GM12878 (cell line): Measurements from ENCODE around the gene PPARD. TPM values are rescaled to one million over a fixed set of nuclear protein-coding genes. Genes with fewer than 3 reads are reported as not detected.

Experiments
- ATAC-seq: fragments of 200-7000 bp; cut with Tn5 transposase; 3 replicates; pipeline ENCODE4 v1.9.1; 2020; ENCODE audit warnings: mild to moderate bottlenecking, moderate library complexity
- BruUV-seq: library from RNA; stranded (reverse); fragments of 400-500 nt; replicated peaks from 2 replicates; lab custom pipeline; 2021; lab: Mats Ljungman, UMichigan
- CTCF ChIA-PET: fragments of 300-600 bp; sonication (Branson Sonifier 250); formaldehyde crosslinking; extraction: SDS; loops from one replicate; lab custom pipeline; 2021; ENCODE audit warnings: inconsistent platforms; lab: Yijun Ruan, JAX
- POLR2A ChIA-PET: fragments of 350-600 bp; formaldehyde crosslinking; extraction: SDS; loops from one replicate; lab custom pipeline; 2021; ENCODE audit warnings: inconsistent platforms; lab: Charles Lee
- RAD21 ChIA-PET: fragments of 300-600 bp; sonication (Branson Sonifier 250); formaldehyde crosslinking; loops from one replicate; lab custom pipeline; 2023; ENCODE audit warnings: antibody characterized with exemption; ENCODE audit not compliant: unreplicated experiment; lab: Charles Lee
- SMC1A ChIA-PET: fragments of 300-600 bp; sonication (Branson Sonifier 250); formaldehyde crosslinking; loops from one replicate; lab custom pipeline; 2023; ENCODE audit not compliant: unreplicated experiment, uncharacterized antibody; lab: Charles Lee
- DNase-seq: peaks from one replicate; pipeline ENCODE4 v3.0.0-alpha.2; 2011; ENCODE audit warnings: low read depth, low spot score
- FAIRE-seq: peaks from 3 replicates; lab custom pipeline; 2011; peaks lifted over from hg19 to GRCh38; lab: Jason Lieb, UNC
- H2AFZ ChIP-seq: 2 replicates; pipeline ENCODE4 v1.6.0; 2011; ENCODE audit warnings: low read depth, low read length, control low read depth; ENCODE audit not compliant: control insufficient read depth
- H3K27ac ChIP-seq: 2 replicates; pipeline ENCODE4 v1.5.1; 2011; ENCODE audit warnings: control low read depth; ENCODE audit not compliant: control insufficient read depth, insufficient read depth
- H3K27me3 ChIP-seq, 2 experiments: replicated peaks in 1 of 2; 2 replicates each; pipeline versions ENCODE4 v1.6.0 to v1.6.1; 2011; ENCODE audit warnings: low read length in 1 of 2; ENCODE audit not compliant: control insufficient read depth in 2 of 2, insufficient read depth in 2 of 2
- H3K36me3 ChIP-seq, 2 experiments: 2 replicates each; pipeline ENCODE4 v1.5.1; 2011; ENCODE audit warnings: low read length in 1 of 2; ENCODE audit not compliant: control insufficient read depth in 2 of 2, insufficient read depth in 2 of 2
- H3K4me1 ChIP-seq: 2 replicates; pipeline ENCODE4 v1.6.1; 2011; ENCODE audit warnings: mild to moderate bottlenecking, low read length, moderate library complexity, mixed read lengths; ENCODE audit not compliant: control insufficient read depth, insufficient read depth
- H3K4me2 ChIP-seq: 2 replicates; pipeline ENCODE4 v1.6.0; 2011; ENCODE audit warnings: control low read depth; ENCODE audit not compliant: control insufficient read depth, insufficient read depth
- H3K4me3 ChIP-seq: fragments of 200-600 bp; sonication (generic); 2 replicates; pipeline ENCODE4 v1.5.1; 2016
- H3K79me2 ChIP-seq: 2 replicates; pipeline ENCODE4 v1.6.0; 2011; ENCODE audit warnings: low read length; ENCODE audit not compliant: control insufficient read depth, insufficient read depth
- H3K9ac ChIP-seq: 2 replicates; pipeline ENCODE4 v1.8.0; 2011; ENCODE audit warnings: low read length, control low read depth, mixed read lengths; ENCODE audit not compliant: control insufficient read depth, insufficient read depth
- H3K9me3 ChIP-seq: replicated peaks from 3 replicates; pipeline ENCODE4 v1.5.1; 2011; ENCODE audit warnings: mild to moderate bottlenecking, low read length; ENCODE audit not compliant: control insufficient read depth, insufficient read depth
- H4K20me1 ChIP-seq: 2 replicates; pipeline ENCODE4 v1.6.0; 2011; ENCODE audit not compliant: control insufficient read depth, insufficient read depth
- ASH2L ChIP-seq: fragments of 300-600, 200-600 bp; sonication (generic); IDR thresholded peaks from 2 replicates; pipeline ENCODE4 v1.6.1; 2017; ENCODE audit warnings: low read depth, mild to moderate bottlenecking, borderline replicate concordance
- EED ChIP-seq: sonication (generic); IDR thresholded peaks from 2 replicates; pipeline ENCODE4 v1.6.1; 2016; ENCODE audit warnings: antibody characterized with exemption, low read depth
- EGR1 ChIP-seq, 2 experiments: IDR thresholded peaks; 1 replicate in 1 of 2; 2 replicates in 1 of 2; pipeline ENCODE4 v1.6.1; 2011 to 2012; ENCODE audit warnings: low read depth in 2 of 2, low read length in 2 of 2, borderline replicate concordance in 1 of 2, mild to moderate bottlenecking in 1 of 2, moderate library complexity in 1 of 2
- EP300 ChIP-seq, 2 experiments: fragments of 150-350 bp in 1 of 2; IDR thresholded peaks; 2 replicates each; pipeline ENCODE4 v1.6.1; 2011 to 2012; ENCODE audit warnings: low read depth in 2 of 2, low read length in 2 of 2, borderline replicate concordance in 1 of 2, improper control_type of control experiment in 1 of 2, inconsistent platforms in 1 of 2; ENCODE audit not compliant: control insufficient read depth in 1 of 2
- EZH2 ChIP-seq: IDR thresholded peaks from 2 replicates; pipeline ENCODE4 v1.6.1; 2012; ENCODE audit warnings: low read depth, mild to moderate bottlenecking, control low read depth, inconsistent platforms, low read length, borderline replicate concordance; ENCODE audit not compliant: control insufficient read depth
- HDAC2 ChIP-seq: fragments of 200-600 bp; sonication (generic); IDR thresholded peaks from 2 replicates; pipeline ENCODE4 v1.6.1; 2017
- IRF4 ChIP-seq: IDR thresholded peaks from 2 replicates; pipeline ENCODE4 v1.6.1; 2011; ENCODE audit warnings: low read depth, low read length
- MYB ChIP-seq: fragments of 150-350 bp; IDR thresholded peaks from 2 replicates; pipeline ENCODE4 v1.6.1; 2014; ENCODE audit warnings: mild to moderate bottlenecking, low read depth, low read length, borderline replicate concordance
- NFXL1 ChIP-seq: fragments of 450-650 bp; IDR thresholded peaks from 2 replicates; pipeline ENCODE4 v1.6.1; 2017; ENCODE audit warnings: antibody characterized with exemption, mild to moderate bottlenecking, borderline replicate concordance
- PML ChIP-seq: IDR thresholded peaks from 2 replicates; pipeline ENCODE4 v1.6.1; 2012; ENCODE audit warnings: low read length, inconsistent platforms
- RUNX3 ChIP-seq: IDR thresholded peaks from 2 replicates; pipeline ENCODE4 v1.6.1; 2012; ENCODE audit warnings: low read length, inconsistent platforms
- SIN3A ChIP-seq: IDR thresholded peaks from 2 replicates; pipeline ENCODE4 v1.6.1; 2012; ENCODE audit warnings: low read depth, low read length, improper control_type of control experiment
- STAT3 ChIP-seq: IDR thresholded peaks from 2 replicates; pipeline ENCODE4 v1.6.1; 2011; ENCODE audit warnings: low read depth, low read length, improper control_type of control experiment
- WGBS: methylation state at CpG from one replicate; pipeline ENCODE4 v1.1.6; 2016; ENCODE audit warnings: low lambda C conversion rate; ENCODE audit not compliant: insufficient replicate concordance, insufficient coverage; ENCODE audit errors: missing lambda C conversion rate; 5-methylcytosine and 5-hydroxymethylcytosine counted together
- in situ Hi-C: fragments of 300-500 bp; cut with MboI; formaldehyde crosslinking; loops from 9 replicates; pipeline ENCODE4 v1.14.3; 2018; ENCODE audit warnings: mixed read lengths
- intact Hi-C: fragments of 100-400 bp; cut with micrococcal nuclease; formaldehyde crosslinking; loops from one replicate; pipeline ENCODE4 v1.14.2; 2022; ENCODE audit not compliant: unreplicated experiment
- polyA plus RNA-seq, 11 experiments: library from polyadenylated mRNA; depleted of rRNA in 4 of 11; unstranded in 6 of 11; stranded (reverse) in 5 of 11; fragments of >200 nt; fragmentation: Nextera tagmentation in 4 of 11; fragmentation: Illumina TruSeq in 1 of 11; extraction: Ambion mirVana in 4 of 11; extraction: Trizol in 1 of 11; gene quantifications; 1 replicate in 1 of 11; 2 replicates in 10 of 11; pipeline versions ENCODE4 v1.2.1 to v1.2.3, GENCODE V29; 2011 to 2016; ENCODE audit warnings: inconsistent platforms in 2 of 11, missing spikeins in 2 of 11, low read depth in 1 of 11
- total RNA-seq, 4 experiments: library from RNA; depleted of rRNA in 3 of 4; stranded (reverse); fragments of >200 nt in 3 of 4; fragmentation: Illumina TruSeq in 1 of 4; extraction: Trizol in 1 of 4; gene quantifications; 2 replicates each; pipeline versions ENCODE4 v1.2.1 to v1.2.3, GENCODE V29; 2013 to 2021
- TF ChIP-seq, protein P1 (sequence below): IDR thresholded peaks from 2 replicates; pipeline ENCODE4 v1.6.1; 2011; ENCODE audit warnings: mild to moderate bottlenecking, low read depth, low read length, moderate library complexity; ENCODE audit not compliant: insufficient replicate concordance
- TF ChIP-seq, protein P2 (sequence below): IDR thresholded peaks from 2 replicates; pipeline ENCODE4 v1.6.1; 2012; ENCODE audit warnings: low read depth, low read length, improper control_type of control experiment

PPARD gene
- total and polyA plus RNA-seq, 10 of the 15 experiments (the other 5 are each of a cell fraction or from before 2014, with no cell fraction given), result 0.05 to 12.6 (median 6.7) TPM

DNA sequence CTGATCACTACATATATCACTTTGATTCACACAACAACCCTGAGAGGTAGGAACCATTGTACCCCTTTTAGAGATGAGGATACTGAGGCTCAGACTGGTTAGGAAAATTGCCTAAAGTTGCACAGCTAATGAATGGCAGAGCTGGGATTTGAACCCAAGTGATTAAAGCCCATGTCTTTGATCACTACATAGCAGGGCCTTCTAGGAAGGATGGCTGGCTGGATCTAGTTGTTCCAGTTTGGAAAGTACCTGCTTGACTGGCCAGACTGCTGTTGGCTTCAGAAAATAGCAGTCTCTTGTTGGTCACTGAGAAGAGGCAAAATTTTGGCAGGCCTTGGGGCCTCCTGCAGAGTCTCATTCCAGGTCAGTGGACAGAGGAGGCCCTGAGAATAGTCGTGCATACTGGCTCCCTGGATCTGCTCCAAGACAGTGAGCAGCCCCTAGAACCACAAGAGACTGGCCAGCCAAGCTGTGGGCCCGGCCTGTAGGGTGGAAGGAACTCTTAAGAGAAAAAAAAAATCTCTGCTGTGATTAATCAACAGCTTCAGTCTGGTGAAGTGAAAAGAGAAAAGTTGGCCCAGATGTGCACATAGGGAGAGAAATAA lies 17.5 kb downstream of the PPARD start:
- no peaks in the 10 kb centered on the region for H4K20me1 ChIP-seq
- POLR2A ChIA-PET, result no interaction called here
- SMC1A ChIA-PET, result interaction anchor here (0.9 to 1.4 kb wide), 2 partner anchors 10 to 11 kb away, joined by 4 to 5 read pairs; no protein-coding TSS in a partner anchor
- TF ChIP-seq EZH2, result no peak
- TF ChIP-seq ASH2L, result no peak
- TF ChIP-seq IRF4, result no peak
- TF ChIP-seq, protein P1, sequence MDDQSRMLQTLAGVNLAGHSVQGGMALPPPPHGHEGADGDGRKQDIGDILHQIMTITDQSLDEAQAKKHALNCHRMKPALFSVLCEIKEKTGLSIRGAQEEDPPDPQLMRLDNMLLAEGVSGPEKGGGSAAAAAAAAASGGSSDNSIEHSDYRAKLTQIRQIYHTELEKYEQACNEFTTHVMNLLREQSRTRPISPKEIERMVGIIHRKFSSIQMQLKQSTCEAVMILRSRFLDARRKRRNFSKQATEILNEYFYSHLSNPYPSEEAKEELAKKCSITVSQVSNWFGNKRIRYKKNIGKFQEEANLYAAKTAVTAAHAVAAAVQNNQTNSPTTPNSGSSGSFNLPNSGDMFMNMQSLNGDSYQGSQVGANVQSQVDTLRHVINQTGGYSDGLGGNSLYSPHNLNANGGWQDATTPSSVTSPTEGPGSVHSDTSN, result no peak
- TF ChIP-seq STAT3, result no peak
- no peak for TF ChIP-seq HDAC2
- TF ChIP-seq EGR1 (IDR thresholded peaks at IDR 0.05; ENCODE audit: borderline replicate concordance in 1 of 2, low read depth in 2 of 2, low read length in 2 of 2), result no peak
- no peak for TF ChIP-seq MYB
- no peak for TF ChIP-seq NFXL1
- TF ChIP-seq EED, result no peak
- TF ChIP-seq RUNX3, result no peak
- TF ChIP-seq, protein P2, sequence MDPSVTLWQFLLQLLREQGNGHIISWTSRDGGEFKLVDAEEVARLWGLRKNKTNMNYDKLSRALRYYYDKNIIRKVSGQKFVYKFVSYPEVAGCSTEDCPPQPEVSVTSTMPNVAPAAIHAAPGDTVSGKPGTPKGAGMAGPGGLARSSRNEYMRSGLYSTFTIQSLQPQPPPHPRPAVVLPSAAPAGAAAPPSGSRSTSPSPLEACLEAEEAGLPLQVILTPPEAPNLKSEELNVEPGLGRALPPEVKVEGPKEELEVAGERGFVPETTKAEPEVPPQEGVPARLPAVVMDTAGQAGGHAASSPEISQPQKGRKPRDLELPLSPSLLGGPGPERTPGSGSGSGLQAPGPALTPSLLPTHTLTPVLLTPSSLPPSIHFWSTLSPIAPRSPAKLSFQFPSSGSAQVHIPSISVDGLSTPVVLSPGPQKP, result no peak
- TF ChIP-seq EP300 (IDR thresholded peaks at IDR 0.05; ENCODE audit: borderline replicate concordance in 1 of 2, control insufficient read depth in 1 of 2, low read depth in 2 of 2, low read length in 2 of 2), result no peak
- TF ChIP-seq PML, result no peak
- no peak for TF ChIP-seq SIN3A
- TF ChIP-seq, all 136 proteins: peak for 0
- H3K4me1 ChIP-seq, result peaks cover 4% of the 10 kb centered on the region; the same call in 1 of the 2 replicates
- in situ Hi-C loops, result no loop called here
- ChIA-PET CTCF (interaction anchor here (1.1 kb wide), 1 partner anchor 89 kb away, joined by 3 read pairs; no protein-coding TSS in a partner anchor), RAD21 (no interaction called here)
- H2AFZ ChIP-seq, result no peak overlapping the region
- DNase-seq, result no peak
- FAIRE-seq, result no peak
- no TSS peak for BruUV-seq
- peaks cover 1% of the 10 kb centered on the region for H3K79me2 ChIP-seq
- intact Hi-C loops, result no loop called here
- H3K4me2 ChIP-seq, result no peak overlapping the region
- H3K9me3 ChIP-seq, result no peaks in the 10 kb centered on the region
- WGBS, result 69% methylated on average over 2 of the region's 2 CpGs
- no peaks in the 10 kb centered on the region for H3K27me3 ChIP-seq
- peaks cover 1 to 14% of the 10 kb centered on the region in 2 experiments; a peak in 3 of 4 replicates for H3K36me3 ChIP-seq
- no peak for ATAC-seq
- H3K27ac ChIP-seq, result no peak overlapping the region
- H3K9ac ChIP-seq, result no peak overlapping the region
- H3K4me3 ChIP-seq, result no peak overlapping the region
